HepG2 (cell line): ENCODE measurements around the gene TP53TG5. TPM values are rescaled to one million over a fixed set of nuclear protein-coding genes. Genes with fewer than 3 reads are reported as not detected.

Source experiments
- AHR ChIP-seq: IDR thresholded peaks from 2 replicates; pipeline ENCODE4 v1.6.1; 2018; ENCODE audit warnings: missing genetic modification reagents, missing compliant biosample characterization
- BRF2 ChIP-seq: sonication (generic); formaldehyde crosslinking; IDR thresholded peaks from 2 replicates; pipeline ENCODE4 v1.8.1; 2022; ENCODE audit warnings: mild to moderate bottlenecking, missing genetic modification reagents
- CHD4 ChIP-seq: fragments of 200-600 bp; sonication (generic); IDR thresholded peaks from 2 replicates; pipeline ENCODE4 v1.7.0; 2017; ENCODE audit warnings: mild to moderate bottlenecking, low read length, borderline replicate concordance
- CREM ChIP-seq, 2 experiments: sonication (generic) in 1 of 2; formaldehyde crosslinking in 1 of 2; IDR thresholded peaks; 2 replicates each; pipeline versions ENCODE4 v1.4.0 to v1.6.1; 2016 to 2020; ENCODE audit warnings: antibody characterized with exemption in 1 of 2, mild to moderate bottlenecking in 1 of 2, missing genetic modification reagents in 1 of 2
- ELF1 ChIP-seq: sonication (generic); formaldehyde crosslinking; IDR thresholded peaks from 2 replicates; pipeline ENCODE4 v1.4.0; 2020; ENCODE audit warnings: missing genetic modification reagents
- FOXK1 ChIP-seq: sonication (generic); formaldehyde crosslinking; IDR thresholded peaks from 2 replicates; pipeline ENCODE4 v1.4.0; 2020; ENCODE audit warnings: low read depth, missing genetic modification reagents, borderline replicate concordance
- FOXP1 ChIP-seq, 2 experiments: fragments of 450-650 bp in 1 of 2; IDR thresholded peaks; 2 replicates each; pipeline ENCODE4 v1.6.1; 2017 to 2018; ENCODE audit warnings: antibody characterized with exemption in 1 of 2
- GATA4 ChIP-seq: sonication (generic); IDR thresholded peaks from 2 replicates; pipeline ENCODE4 v1.6.1; 2016; ENCODE audit warnings: antibody characterized with exemption, low read depth, borderline replicate concordance
- GATAD1 ChIP-seq: IDR thresholded peaks from 2 replicates; pipeline ENCODE4 v1.6.1; 2016; ENCODE audit warnings: missing genetic modification reagents, missing compliant biosample characterization
- GPN1 ChIP-seq: sonication (generic); formaldehyde crosslinking; IDR thresholded peaks from 2 replicates; pipeline ENCODE4 v1.5.1; 2020; ENCODE audit warnings: missing genetic modification reagents, borderline replicate concordance
- GTF3A ChIP-seq: sonication (generic); formaldehyde crosslinking; conservative IDR thresholded peaks from 2 replicates; pipeline ENCODE4 v1.4.0; 2020; ENCODE audit warnings: mild to moderate bottlenecking, missing genetic modification reagents
- HNRNPLL ChIP-seq: fragments of 200-400 bp; formaldehyde crosslinking; IDR thresholded peaks from 2 replicates; pipeline ENCODE4 v1.6.1; 2017; ENCODE audit warnings: mild to moderate bottlenecking, low read depth, low read length; ENCODE audit not compliant: poor library complexity, severe bottlenecking
- TEAD2 ChIP-seq: sonication (generic); formaldehyde crosslinking; IDR thresholded peaks from 2 replicates; pipeline ENCODE4 v1.9.0; 2021; ENCODE audit warnings: missing genetic modification reagents
- ZFP36 ChIP-seq: fragments of 150-350 bp; IDR thresholded peaks from 2 replicates; pipeline ENCODE4 v1.6.1; 2018; ENCODE audit warnings: borderline replicate concordance, low read length, low read depth; ENCODE audit not compliant: partially characterized antibody
- ZFP36L2 ChIP-seq: sonication (generic); formaldehyde crosslinking; IDR thresholded peaks from 2 replicates; pipeline ENCODE4 v1.4.0; 2020; ENCODE audit warnings: missing genetic modification reagents
- ZNF18 ChIP-seq: sonication (generic); formaldehyde crosslinking; IDR thresholded peaks from 2 replicates; pipeline ENCODE4 v1.8.0; 2022; ENCODE audit warnings: mild to moderate bottlenecking, missing genetic modification reagents; ENCODE audit not compliant: insufficient replicate concordance
- ZNF3 ChIP-seq: IDR thresholded peaks from 2 replicates; pipeline ENCODE4 v1.7.0; 2017; ENCODE audit warnings: inconsistent platforms
- ZNF75D ChIP-seq: sonication (generic); formaldehyde crosslinking; IDR thresholded peaks from 2 replicates; pipeline ENCODE4 v1.8.1; 2023; ENCODE audit warnings: missing genetic modification reagents, mild to moderate bottlenecking, borderline replicate concordance
- polyA plus RNA-seq, 8 experiments: library from polyadenylated mRNA; depleted of rRNA in 3 of 8; stranded (reverse) in 7 of 8; unstranded in 1 of 8; fragments of >200 nt; fragmentation: Illumina TruSeq in 4 of 8; extraction: Trizol in 4 of 8; gene quantifications; 2 replicates each; pipeline versions ENCODE4 v1.2.1 to v1.2.3, GENCODE V29; 2011 to 2016; ENCODE audit warnings: low read depth in 4 of 8, missing spikeins in 1 of 8, mixed read lengths in 1 of 8; ENCODE audit not compliant: insufficient read depth in 1 of 8
- total RNA-seq, 5 experiments: library from RNA; depleted of rRNA; stranded (reverse); fragments of >200 nt; fragmentation: Illumina TruSeq; extraction: Trizol; gene quantifications; 2 replicates each; pipeline ENCODE4 v1.2.3, GENCODE V29; 2016; ENCODE audit warnings: low read depth in 1 of 5
- TF ChIP-seq, protein P1 (sequence below): sonication (generic); formaldehyde crosslinking; IDR thresholded peaks from 2 replicates; pipeline ENCODE4 v1.4.0; 2020; ENCODE audit warnings: mild to moderate bottlenecking, low read depth, missing genetic modification reagents
- TF ChIP-seq, protein P2 (sequence below): conservative IDR thresholded peaks from 2 replicates; pipeline ENCODE4 v1.6.1; 2018; ENCODE audit warnings: missing genetic modification reagents
- TF ChIP-seq, protein P3 (sequence below), 2 experiments: sonication (generic) in 1 of 2; formaldehyde crosslinking in 1 of 2; IDR thresholded peaks; 2 replicates each; pipeline versions ENCODE4 v1.4.0 to v1.6.1; 2018 to 2020; ENCODE audit warnings: missing genetic modification reagents in 2 of 2, borderline replicate concordance in 1 of 2, low read depth in 1 of 2, mild to moderate bottlenecking in 1 of 2, missing biosample characterization in 1 of 2

The TP53TG5 gene
- total and polyA plus RNA-seq, 2 of the 13 experiments (the other 11 are each of a cell fraction or from before 2014, with no cell fraction given) = 0.11 TPM; not detected in 1

GRCh38 chr20:45344168-45344860 is 33.8 kb downstream of the TP53TG5 start (continued):
- no peak for TF ChIP-seq GPN1 (CRISPR knock-in tag)
- TF ChIP-seq TEAD2 (CRISPR knock-in tag) = no peak
- TF ChIP-seq ZFP36L2 (CRISPR knock-in tag) = no peak; the same call in 1 of the 2 replicates
- TF ChIP-seq ZFP36 = no peak
- no peak for TF ChIP-seq BRF2
- TF ChIP-seq CREM (IDR thresholded peaks at IDR 0.05) = peak; percentile 38; the same call in 1 of the 2 replicates
- TF ChIP-seq CREM (CRISPR knock-in tag; IDR thresholded peaks at IDR 0.05) = no peak
- TF ChIP-seq, protein P1, sequence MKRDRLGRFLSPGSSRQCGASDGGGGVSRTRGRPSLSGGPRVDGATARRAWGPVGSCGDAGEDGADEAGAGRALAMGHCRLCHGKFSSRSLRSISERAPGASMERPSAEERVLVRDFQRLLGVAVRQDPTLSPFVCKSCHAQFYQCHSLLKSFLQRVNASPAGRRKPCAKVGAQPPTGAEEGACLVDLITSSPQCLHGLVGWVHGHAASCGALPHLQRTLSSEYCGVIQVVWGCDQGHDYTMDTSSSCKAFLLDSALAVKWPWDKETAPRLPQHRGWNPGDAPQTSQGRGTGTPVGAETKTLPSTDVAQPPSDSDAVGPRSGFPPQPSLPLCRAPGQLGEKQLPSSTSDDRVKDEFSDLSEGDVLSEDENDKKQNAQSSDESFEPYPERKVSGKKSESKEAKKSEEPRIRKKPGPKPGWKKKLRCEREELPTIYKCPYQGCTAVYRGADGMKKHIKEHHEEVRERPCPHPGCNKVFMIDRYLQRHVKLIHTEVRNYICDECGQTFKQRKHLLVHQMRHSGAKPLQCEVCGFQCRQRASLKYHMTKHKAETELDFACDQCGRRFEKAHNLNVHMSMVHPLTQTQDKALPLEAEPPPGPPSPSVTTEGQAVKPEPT (CRISPR knock-in tag) = no peak; the same call in 1 of the 2 replicates
- no peak for TF ChIP-seq GTF3A
- TF ChIP-seq FOXK1 = peak; percentile 59; the same call in 1 of the 2 replicates
- peak; percentile 19; the same call in 1 of the 2 replicates for TF ChIP-seq CHD4
- TF ChIP-seq GATAD1 (CRISPR knock-in tag) = 0 out of 2 replicates have a peak, but pooled peaks have one; percentile 10
- TF ChIP-seq ZNF3 = no peak
- TF ChIP-seq FOXP1 (IDR thresholded peaks at IDR 0.05) = no peak
- no peak for TF ChIP-seq FOXP1 (CRISPR knock-in tag; IDR thresholded peaks at IDR 0.05)
- TF ChIP-seq ELF1 (CRISPR knock-in tag) = no peak
- TF ChIP-seq GATA4 = 0 out of 2 replicates have a peak, but pooled peaks have one; percentile 41
- no peak for TF ChIP-seq ZNF75D
- TF ChIP-seq HNRNPLL = no peak
- TF ChIP-seq, protein P2, sequence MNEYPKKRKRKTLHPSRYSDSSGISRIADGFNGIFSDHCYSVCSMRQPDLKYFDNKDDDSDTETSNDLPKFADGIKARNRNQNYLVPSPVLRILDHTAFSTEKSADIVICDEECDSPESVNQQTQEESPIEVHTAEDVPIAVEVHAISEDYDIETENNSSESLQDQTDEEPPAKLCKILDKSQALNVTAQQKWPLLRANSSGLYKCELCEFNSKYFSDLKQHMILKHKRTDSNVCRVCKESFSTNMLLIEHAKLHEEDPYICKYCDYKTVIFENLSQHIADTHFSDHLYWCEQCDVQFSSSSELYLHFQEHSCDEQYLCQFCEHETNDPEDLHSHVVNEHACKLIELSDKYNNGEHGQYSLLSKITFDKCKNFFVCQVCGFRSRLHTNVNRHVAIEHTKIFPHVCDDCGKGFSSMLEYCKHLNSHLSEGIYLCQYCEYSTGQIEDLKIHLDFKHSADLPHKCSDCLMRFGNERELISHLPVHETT (CRISPR knock-in tag) = no peak; the same call in 1 of the 2 replicates
- TF ChIP-seq AHR (CRISPR knock-in tag) = no peak
- TF ChIP-seq, protein P3, sequence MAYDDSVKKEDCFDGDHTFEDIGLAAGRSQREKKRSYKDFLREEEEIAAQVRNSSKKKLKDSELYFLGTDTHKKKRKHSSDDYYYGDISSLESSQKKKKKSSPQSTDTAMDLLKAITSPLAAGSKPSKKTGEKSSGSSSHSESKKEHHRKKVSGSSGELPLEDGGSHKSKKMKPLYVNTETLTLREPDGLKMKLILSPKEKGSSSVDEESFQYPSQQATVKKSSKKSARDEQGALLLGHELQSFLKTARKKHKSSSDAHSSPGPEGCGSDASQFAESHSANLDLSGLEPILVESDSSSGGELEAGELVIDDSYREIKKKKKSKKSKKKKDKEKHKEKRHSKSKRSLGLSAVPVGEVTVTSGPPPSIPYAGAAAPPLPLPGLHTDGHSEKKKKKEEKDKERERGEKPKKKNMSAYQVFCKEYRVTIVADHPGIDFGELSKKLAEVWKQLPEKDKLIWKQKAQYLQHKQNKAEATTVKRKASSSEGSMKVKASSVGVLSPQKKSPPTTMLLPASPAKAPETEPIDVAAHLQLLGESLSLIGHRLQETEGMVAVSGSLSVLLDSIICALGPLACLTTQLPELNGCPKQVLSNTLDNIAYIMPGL (CRISPR knock-in tag; IDR thresholded peaks at IDR 0.05; ENCODE audit: borderline replicate concordance in 1 of 2, low read depth in 1 of 2) = peak in 1 of 2 experiments; percentile 66; a peak in 2 of 4 replicates
- TF ChIP-seq ZNF18 (CRISPR knock-in tag) = peak; percentile 89
